ENCODE data around the gene ABHD15.

The ABHD15 gene

GRCh38 chr17:29557085-29557738, 9.6 kb downstream of the ABHD15 start:
- no peak overlapping the region for H3K27ac ChIP-seq
- no peak overlapping the region for H3K4me3 ChIP-seq

- Histone ChIP-seq H3K4me3 (no peak overlapping the region), H3K27ac (no peak overlapping the region)
These were observed 11.0 kb downstream of the ABHD15 start for GRCh38 chr17:29555840-29556239.

GRCh38 chr17:29549177-29549923, 17.5 kb downstream of the ABHD15 start:
- Histone ChIP-seq H3K27ac (no peak overlapping the region), H3K4me3 (no peak overlapping the region)

- Histone ChIP-seq H3K27ac (no peak overlapping the region), H3K4me3 (no peak overlapping the region)
These were observed 20.0 kb downstream of the ABHD15 start for GRCh38 chr17:29546830-29547229.

GRCh38 chr17:29546085-29546484, 20.8 kb downstream of the ABHD15 start:
- no peak overlapping the region for H3K4me3 ChIP-seq
- no peak overlapping the region for H3K27ac ChIP-seq

GRCh38 chr17:29544066-29544465, 22.8 kb downstream of the ABHD15 start:
- Histone ChIP-seq H3K27ac (no peak overlapping the region), H3K4me3 (no peak overlapping the region)

GRCh38 chr17:29533976-29534375, 32.9 kb downstream of the ABHD15 start:
- Histone ChIP-seq H3K27ac (no peak overlapping the region), H3K4me3 (no peak overlapping the region)

GRCh38 chr17:29526322-29526721, 40.5 kb downstream of the ABHD15 start:
- H3K27ac ChIP-seq: no peak overlapping the region

GRCh38 chr17:29524692-29525091, 42.1 kb downstream of the ABHD15 start:
- no peak overlapping the region for H3K27ac ChIP-seq
- no peak overlapping the region for H3K4me3 ChIP-seq

More at GRCh38 chr17:29526322-29526721, 40.5 kb downstream of the ABHD15 start:
- H3K4me3 ChIP-seq: no peak overlapping the region

GRCh38 chr17:29518359-29518758, 48.5 kb downstream of the ABHD15 start:
- Histone ChIP-seq H3K27ac (no peak overlapping the region), H3K4me3 (no peak overlapping the region)

- H3K27ac ChIP-seq: no peak overlapping the region
- H3K4me3 ChIP-seq: no peak overlapping the region
These were observed 52.0 kb downstream of the ABHD15 start for GRCh38 chr17:29514792-29515191.

- Histone ChIP-seq H3K4me3 (no peak overlapping the region), H3K27ac (no peak overlapping the region)
These were observed 55.9 kb downstream of the ABHD15 start for GRCh38 chr17:29510953-29511352.

All from skin epidermis (tissue), 12 donors.